H9 (cell line): ENCODE data around the gene RANBP3. TPM values are rescaled to one million over a fixed set of nuclear protein-coding genes. Genes with fewer than 3 reads are reported as not detected.

Experiments
- DNase-seq: peaks from one replicate; pipeline ENCODE4 v3.0.0-alpha.2; 2017
- H2AFZ ChIP-seq: one replicate; pipeline ENCODE4 v1.6.1; 2013; ENCODE audit warnings: mild to moderate bottlenecking, low read length, control low read depth, moderate library complexity
- H2AK5ac ChIP-seq: 2 replicates; pipeline ENCODE4 v1.6.1; 2013; ENCODE audit warnings: low read length, control low read depth, mixed read lengths; ENCODE audit not compliant: insufficient read length
- H2BK120ac ChIP-seq: one replicate; pipeline ENCODE4 v1.6.1; 2013; ENCODE audit warnings: low read depth, mild to moderate bottlenecking, low read length, control low read depth, inconsistent platforms; ENCODE audit not compliant: poor library complexity, severe bottlenecking
- H2BK12ac ChIP-seq: 2 replicates; pipeline ENCODE4 v1.6.1; 2013; ENCODE audit warnings: low read length, control low read depth, mixed read lengths, low read depth; ENCODE audit not compliant: insufficient read length
- H2BK15ac ChIP-seq: 2 replicates; pipeline ENCODE4 v1.6.1; 2013; ENCODE audit warnings: low read depth, low read length, control low read depth
- H2BK20ac ChIP-seq: one replicate; pipeline ENCODE4 v1.6.1; 2013; ENCODE audit warnings: low read depth, mild to moderate bottlenecking, low read length, control low read depth, inconsistent platforms; ENCODE audit not compliant: poor library complexity, severe bottlenecking
- H2BK5ac ChIP-seq: 2 replicates; pipeline ENCODE4 v1.6.1; 2013; ENCODE audit warnings: low read length, control low read depth, mixed read lengths; ENCODE audit not compliant: insufficient read length
- H3K14ac ChIP-seq: 2 replicates; pipeline ENCODE4 v1.6.1; 2013; ENCODE audit warnings: low read length, control low read depth; ENCODE audit not compliant: insufficient read depth
- H3K18ac ChIP-seq: 2 replicates; pipeline ENCODE4 v1.6.1; 2013; ENCODE audit warnings: low read depth, mild to moderate bottlenecking, mixed read lengths, low read length, control low read depth; ENCODE audit not compliant: insufficient read length
- H3K23ac ChIP-seq: 2 replicates; pipeline ENCODE4 v1.6.1; 2013; ENCODE audit warnings: low read length, control low read depth, mixed read lengths, low read depth; ENCODE audit not compliant: insufficient read length
- H3K23me2 ChIP-seq: 2 replicates; pipeline ENCODE4 v1.6.1; 2013; ENCODE audit warnings: low read depth, mild to moderate bottlenecking, mixed read lengths, low read length, control low read depth; ENCODE audit not compliant: insufficient read length, poor library complexity, severe bottlenecking
- H3K27ac ChIP-seq: 2 replicates; pipeline ENCODE4 v1.5.1; 2013; ENCODE audit warnings: low read length, control low read depth, mixed read lengths, low read depth; ENCODE audit not compliant: insufficient read length
- H3K27me3 ChIP-seq: 2 replicates; pipeline ENCODE4 v1.6.1; 2013; ENCODE audit warnings: low read length, control low read depth, inconsistent platforms; ENCODE audit not compliant: insufficient read depth
- H3K4ac ChIP-seq: 2 replicates; pipeline ENCODE4 v1.6.1; 2013; ENCODE audit warnings: low read depth, mild to moderate bottlenecking, control low read depth, inconsistent platforms, low read length, moderate library complexity
- H3K4me1 ChIP-seq: 2 replicates; pipeline ENCODE4 v1.6.1; 2013; ENCODE audit warnings: low read length, control low read depth, inconsistent platforms; ENCODE audit not compliant: insufficient read depth
- H3K4me2 ChIP-seq: 2 replicates; pipeline ENCODE4 v1.6.1; 2013; ENCODE audit warnings: low read length, control low read depth, mixed read lengths; ENCODE audit not compliant: insufficient read length, insufficient read depth
- H3K56ac ChIP-seq: 2 replicates; pipeline ENCODE4 v1.6.1; 2013; ENCODE audit warnings: low read depth, mild to moderate bottlenecking, mixed read lengths, low read length, control low read depth; ENCODE audit not compliant: insufficient read length
- H3K79me1 ChIP-seq: 2 replicates; pipeline ENCODE4 v1.6.1; 2013; ENCODE audit warnings: low read depth, mild to moderate bottlenecking, moderate library complexity, low read length, control low read depth, inconsistent platforms; ENCODE audit not compliant: insufficient read depth, poor library complexity, severe bottlenecking
- H3K79me2 ChIP-seq: 2 replicates; pipeline ENCODE4 v1.6.1; 2013; ENCODE audit warnings: low read length, control low read depth, inconsistent platforms; ENCODE audit not compliant: insufficient read depth
- H3K9ac ChIP-seq: 2 replicates; pipeline ENCODE4 v1.6.1; 2013; ENCODE audit warnings: low read length, control low read depth, mixed read lengths; ENCODE audit not compliant: insufficient read length; ENCODE audit errors: extremely low read depth
- H3K9me3 ChIP-seq: one replicate; pipeline ENCODE4 v1.6.1; 2013; ENCODE audit warnings: low read depth, low read length, inconsistent platforms; ENCODE audit not compliant: control insufficient read depth
- H3T11ph ChIP-seq: one replicate; pipeline ENCODE4 v1.6.1; 2013; ENCODE audit warnings: mild to moderate bottlenecking, low read length, control low read depth, inconsistent platforms
- H4K20me1 ChIP-seq: one replicate; pipeline ENCODE4 v1.6.1; 2013; ENCODE audit not compliant: control insufficient read depth, insufficient read length, insufficient read depth
- H4K5ac ChIP-seq: 2 replicates; pipeline ENCODE4 v1.6.1; 2013; ENCODE audit warnings: low read depth, mild to moderate bottlenecking, mixed read lengths, low read length, control low read depth; ENCODE audit not compliant: insufficient read length
- H4K8ac ChIP-seq: replicated peaks from 2 replicates; pipeline ENCODE4 v1.6.1; 2013; ENCODE audit warnings: low read length, control low read depth, mixed read lengths, low read depth; ENCODE audit not compliant: insufficient read length
- H4K91ac ChIP-seq: 2 replicates; pipeline ENCODE4 v1.6.1; 2013; ENCODE audit warnings: low read depth, mild to moderate bottlenecking, moderate library complexity, mixed read lengths, low read length, control low read depth; ENCODE audit not compliant: insufficient read length
- H3K27ac Mint-ChIP-seq, 3 experiments: 2 replicates in 2 of 3; 3 replicates in 1 of 3; pipeline ENCODE4 v1.8.0; 2020 to 2021; ENCODE audit warnings: mixed read lengths in 3 of 3, mild to moderate bottlenecking in 1 of 3, moderate library complexity in 1 of 3
- H3K27me3 Mint-ChIP-seq: 2 replicates; pipeline ENCODE4 v1.8.0; 2021; ENCODE audit warnings: low read depth, mild to moderate bottlenecking, moderate library complexity, mixed read lengths
- H3K36me3 Mint-ChIP-seq, 3 experiments: 2 replicates in 2 of 3; 3 replicates in 1 of 3; pipeline ENCODE4 v1.8.0; 2020 to 2021; ENCODE audit warnings: low read depth in 3 of 3, mixed read lengths in 3 of 3; ENCODE audit not compliant: insufficient read depth in 1 of 3
- H3K4me1 Mint-ChIP-seq, 2 experiments: 2 replicates each; pipeline ENCODE4 v1.8.0; 2020; ENCODE audit warnings: mixed read lengths in 2 of 2
- H3K4me3 Mint-ChIP-seq, 2 experiments: 2 replicates in 1 of 2; 3 replicates in 1 of 2; pipeline ENCODE4 v1.8.0; 2020 to 2021; ENCODE audit warnings: mild to moderate bottlenecking in 2 of 2, mixed read lengths in 2 of 2, moderate library complexity in 1 of 2
- H3K9me3 Mint-ChIP-seq, 2 experiments: 2 replicates in 1 of 2; 3 replicates in 1 of 2; pipeline ENCODE4 v1.8.0; 2020; ENCODE audit warnings: mild to moderate bottlenecking in 2 of 2, mixed read lengths in 2 of 2, moderate library complexity in 1 of 2
- CTCF ChIP-seq: fragments of 200-600 bp; sonication (generic); conservative IDR thresholded peaks from 3 replicates; pipeline ENCODE4 v1.8.0; 2021; ENCODE audit warnings: antibody characterized with exemption, mild to moderate bottlenecking
- WGBS: extraction: QIAGEN DNeasy Blood & Tissue Kit; methylation state at CpG from one replicate; pipeline ENCODE4 v1.1.7; 2013; ENCODE audit warnings: missing lambda C conversion rate, low lambda C conversion rate, mixed read lengths; ENCODE audit not compliant: insufficient read length; ENCODE audit errors: extremely low coverage; 5-methylcytosine and 5-hydroxymethylcytosine counted together
- total RNA-seq: library from RNA; stranded (reverse); gene quantifications from 2 replicates; pipeline ENCODE4 v1.2.1, GENCODE V29; 2021

The RANBP3 gene
- total RNA-seq, 1 experiment from 2014 or later, result 86.5 TPM

- Histone ChIP-seq H2AFZ (no peak overlapping the region), H2AK5ac (no peak overlapping the region), H4K5ac (no peak overlapping the region), H4K8ac (no peak overlapping the region), H2BK12ac (no peak overlapping the region), H3K56ac (no peak overlapping the region), H2BK5ac (no peak overlapping the region), H4K91ac (no peak overlapping the region), H3K18ac (no peak overlapping the region), H4K20me1 (no peaks in the 10 kb centered on the region), H3K14ac (no peak overlapping the region), H3K79me2 (no peaks in the 10 kb centered on the region), H3K23ac (no peak overlapping the region), H3K4me2 (no peak overlapping the region), H3K4me1 (no peaks in the 10 kb centered on the region), H3K27me3 (no peaks in the 10 kb centered on the region; the same call in 1 of the 2 replicates), H3K9ac (no peak overlapping the region), H3K4ac (no peak overlapping the region), H2BK20ac (no peak overlapping the region), H2BK120ac (no peak overlapping the region), H2BK15ac (no peak overlapping the region), H3K79me1 (no peaks in the 10 kb centered on the region), H3K23me2 (no peaks in the 10 kb centered on the region), H3K27ac (no peak overlapping the region), H3K9me3 (no peaks in the 10 kb centered on the region), H3T11ph (no peak overlapping the region)
- H3K4me3 Mint-ChIP-seq, result no peak overlapping the region
- no peak for TF ChIP-seq CTCF
- H3K9me3 Mint-ChIP-seq, result no peaks in the 10 kb centered on the region; a peak in 1 of 5 replicates
- peaks cover 50% of the 10 kb centered on the region for H3K27me3 Mint-ChIP-seq
- H3K27ac Mint-ChIP-seq, result no peak overlapping the region; a peak in 1 of 7 replicates
- no CpG with 5 or more reads among the region's 21 CpGs for WGBS
- peaks cover 9 to 27% of the 10 kb centered on the region in 2 experiments; a peak in 3 of 4 replicates for H3K4me1 Mint-ChIP-seq
- no peak for DNase-seq
- H3K36me3 Mint-ChIP-seq, result no peaks in the 10 kb centered on the region
These were observed 45.2 kb upstream of the RANBP3 start for GRCh38 chr19:6023085-6023682.
